Activated CD8-positive, alpha-beta T cell treated with anti-CD3 and anti-CD28 coated beads for 36 hours (primary cell): ENCODE data around the gene PRSS23. TPM values are rescaled to one million over a fixed set of nuclear protein-coding genes. Genes with fewer than 3 reads are reported as not detected.

Source experiments
- ATAC-seq: fragments of 200-7000 bp; cut with Tn5 transposase; one replicate; pipeline ENCODE4 v1.10.0; 2021; ENCODE audit warnings: mild to moderate bottlenecking, moderate library complexity
- CTCF ChIA-PET: fragments of 350-600 bp; sonication (Branson Sonifier 250); formaldehyde crosslinking; loops from one replicate; lab custom pipeline; 2021; ENCODE audit warnings: antibody characterized with exemption; lab: Charles Lee
- POLR2A ChIA-PET: fragments of 350-600 bp; sonication (Branson Sonifier 250); formaldehyde crosslinking; loops from one replicate; lab custom pipeline; 2021; ENCODE audit warnings: antibody characterized with exemption; lab: Charles Lee
- DNase-seq: peaks from one replicate; pipeline ENCODE4 v3.0.0-alpha.2; 2020
- H3K27ac Mint-ChIP-seq: one replicate; pipeline ENCODE4 v1.8.0; 2021; ENCODE audit warnings: mild to moderate bottlenecking, mixed read lengths
- H3K27me3 Mint-ChIP-seq: one replicate; pipeline ENCODE4 v1.8.0; 2021; ENCODE audit warnings: mixed read lengths
- H3K36me3 Mint-ChIP-seq: one replicate; pipeline ENCODE4 v1.8.0; 2021; ENCODE audit warnings: low read depth, mixed read lengths
- H3K4me1 Mint-ChIP-seq: one replicate; pipeline ENCODE4 v1.8.0; 2021; ENCODE audit warnings: low read depth, mixed read lengths
- H3K4me3 Mint-ChIP-seq: one replicate; pipeline ENCODE4 v1.8.0; 2021; ENCODE audit warnings: mild to moderate bottlenecking, moderate library complexity, mixed read lengths
- H3K9me3 Mint-ChIP-seq: one replicate; pipeline ENCODE4 v1.8.0; 2021; ENCODE audit warnings: mixed read lengths
- intact Hi-C: fragments of 100-400 bp; cut with micrococcal nuclease; formaldehyde crosslinking; loops from one replicate; pipeline ENCODE4 v1.10.0; 2022
- total RNA-seq, 2 experiments: library from RNA; stranded (reverse); gene quantifications; one replicate each; pipeline ENCODE4 v1.2.3, GENCODE V29; 2021
- TF ChIP-seq, protein P1 (sequence below): fragments of 200-600 bp; IDR thresholded peaks from one replicate; pipeline ENCODE4 v1.8.0; 2022; ENCODE audit warnings: antibody characterized with exemption, mild to moderate bottlenecking

Gene PRSS23
- total RNA-seq, 2 experiments from 2014 or later = 1.4 to 2.3 TPM

DNA sequence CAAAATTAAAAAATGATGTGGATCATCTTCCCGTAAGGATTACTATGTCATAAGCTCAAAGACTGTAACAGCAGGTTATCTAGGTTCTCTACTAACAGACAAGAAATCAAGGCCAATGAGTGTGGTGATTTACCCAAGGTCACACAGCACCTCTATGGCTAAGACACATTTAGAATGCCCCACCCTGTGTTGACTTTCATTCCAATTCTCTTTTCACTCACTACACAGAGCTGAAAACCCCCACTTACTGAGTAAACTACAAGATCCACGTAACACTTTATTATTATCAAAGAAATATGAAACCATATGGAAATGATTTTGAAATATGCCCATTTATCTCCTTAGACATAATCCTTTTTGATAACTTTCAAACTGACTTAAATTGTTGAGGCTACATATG lies 4.8 kb upstream of the PRSS23 start:
- Mint-ChIP-seq H3K36me3 (no peaks in the 10 kb centered on the region), H3K27me3 (peaks cover 31% of the 10 kb centered on the region), H3K4me3 (no peak overlapping the region), H3K4me1 (peaks cover 2% of the 10 kb centered on the region), H3K9me3 (no peaks in the 10 kb centered on the region), H3K27ac (no peak overlapping the region)
- POLR2A ChIA-PET = no interaction called here
- DNase-seq (no peak), ATAC-seq (no peak)
- TF ChIP-seq, protein P1, sequence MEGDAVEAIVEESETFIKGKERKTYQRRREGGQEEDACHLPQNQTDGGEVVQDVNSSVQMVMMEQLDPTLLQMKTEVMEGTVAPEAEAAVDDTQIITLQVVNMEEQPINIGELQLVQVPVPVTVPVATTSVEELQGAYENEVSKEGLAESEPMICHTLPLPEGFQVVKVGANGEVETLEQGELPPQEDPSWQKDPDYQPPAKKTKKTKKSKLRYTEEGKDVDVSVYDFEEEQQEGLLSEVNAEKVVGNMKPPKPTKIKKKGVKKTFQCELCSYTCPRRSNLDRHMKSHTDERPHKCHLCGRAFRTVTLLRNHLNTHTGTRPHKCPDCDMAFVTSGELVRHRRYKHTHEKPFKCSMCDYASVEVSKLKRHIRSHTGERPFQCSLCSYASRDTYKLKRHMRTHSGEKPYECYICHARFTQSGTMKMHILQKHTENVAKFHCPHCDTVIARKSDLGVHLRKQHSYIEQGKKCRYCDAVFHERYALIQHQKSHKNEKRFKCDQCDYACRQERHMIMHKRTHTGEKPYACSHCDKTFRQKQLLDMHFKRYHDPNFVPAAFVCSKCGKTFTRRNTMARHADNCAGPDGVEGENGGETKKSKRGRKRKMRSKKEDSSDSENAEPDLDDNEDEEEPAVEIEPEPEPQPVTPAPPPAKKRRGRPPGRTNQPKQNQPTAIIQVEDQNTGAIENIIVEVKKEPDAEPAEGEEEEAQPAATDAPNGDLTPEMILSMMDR = no peak
- intact Hi-C loops = no loop called here
- CTCF ChIA-PET = interaction anchor here (1.1 to 1.2 kb wide), 2 partner anchors 14 to 187 kb away, joined by 3 read pairs; no protein-coding TSS in a partner anchor

DNA sequence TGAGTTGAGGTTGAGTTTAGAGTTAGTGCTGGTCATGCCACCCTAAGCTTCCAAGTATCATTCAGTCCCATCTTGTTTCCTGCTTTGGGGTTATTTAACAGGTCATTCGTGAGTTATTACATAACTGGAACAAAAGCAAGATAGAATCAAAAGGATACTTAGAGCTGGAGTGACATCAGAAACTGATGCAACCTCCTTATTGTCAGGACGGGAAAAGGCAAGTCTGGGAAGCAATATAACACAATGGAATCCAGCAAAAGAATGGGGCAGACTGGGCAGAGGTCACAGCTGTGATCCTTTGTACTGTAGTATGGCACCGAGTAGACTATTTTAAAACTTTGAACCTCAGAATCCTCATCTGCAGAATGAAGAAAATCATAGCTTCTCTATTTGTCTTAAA lies 4.4 kb upstream of the PRSS23 start:
- TF ChIP-seq, protein P1 = no peak
- Mint-ChIP-seq H3K27me3 (peaks cover 35% of the 10 kb centered on the region), H3K4me1 (peaks cover 6% of the 10 kb centered on the region), H3K27ac (no peak overlapping the region), H3K9me3 (no peaks in the 10 kb centered on the region), H3K4me3 (no peak overlapping the region), H3K36me3 (no peaks in the 10 kb centered on the region)
- no peak for ATAC-seq
- ChIA-PET POLR2A (no interaction called here), CTCF (interaction anchor here (1.1 to 1.2 kb wide), 2 partner anchors 15 to 188 kb away, joined by 3 read pairs; no protein-coding TSS in a partner anchor)
- intact Hi-C loops = no loop called here
- no peak for DNase-seq

DNA sequence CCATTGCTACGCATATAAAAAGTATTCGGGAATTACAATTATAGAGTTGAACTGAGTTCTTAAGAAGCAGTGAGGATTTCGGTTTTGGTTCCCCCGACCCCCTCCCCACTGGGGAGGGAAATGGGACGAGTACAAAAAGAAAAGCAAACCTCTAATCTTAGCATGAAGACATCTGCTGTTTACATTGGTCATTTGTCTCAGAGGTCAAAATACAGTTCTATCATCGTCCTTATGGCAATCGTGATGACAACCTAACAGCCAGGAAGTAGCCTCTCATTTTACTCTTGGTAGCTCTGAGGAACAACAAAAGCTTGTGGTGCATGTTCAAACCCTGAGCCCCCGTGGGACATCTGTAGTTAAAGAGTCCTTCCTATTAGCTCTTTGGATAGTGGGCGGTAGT lies 3.2 kb upstream of the PRSS23 start:
- TF ChIP-seq, protein P1 = no peak
- no peaks in the 10 kb centered on the region for H3K36me3 Mint-ChIP-seq
- peaks cover 11% of the 10 kb centered on the region for H3K4me1 Mint-ChIP-seq
- no peak for ATAC-seq
- H3K27me3 Mint-ChIP-seq = peaks cover 45% of the 10 kb centered on the region
- DNase-seq = no peak
- no peak overlapping the region for H3K4me3 Mint-ChIP-seq
- ChIA-PET POLR2A (no interaction called here), CTCF (interaction anchor here (1.0 kb wide), 1 partner anchor 142 kb away, joined by 3 read pairs; no protein-coding TSS in a partner anchor)
- no peaks in the 10 kb centered on the region for H3K9me3 Mint-ChIP-seq
- intact Hi-C loops = no loop called here
- no peak overlapping the region for H3K27ac Mint-ChIP-seq

DNA sequence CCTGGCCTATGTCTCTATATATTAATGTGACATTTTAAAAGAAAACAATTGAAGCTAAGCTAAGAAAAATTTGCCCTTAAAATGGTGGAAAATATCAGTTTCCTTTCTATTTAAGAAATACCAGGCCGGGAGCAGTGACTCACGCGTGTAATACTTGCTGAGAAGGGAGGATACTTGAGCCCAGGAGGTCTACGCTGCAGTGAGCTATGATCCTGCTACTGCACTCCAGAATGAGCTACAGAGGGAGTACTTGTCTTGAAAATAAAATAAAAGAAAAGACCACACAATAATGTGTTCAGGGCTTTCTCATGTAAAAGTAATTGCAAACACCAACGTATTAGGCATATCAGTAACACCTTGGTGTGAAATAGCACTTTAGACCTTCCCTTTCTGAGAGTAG lies 1.4 kb upstream of the PRSS23 start:
- DNase-seq (no peak), ATAC-seq (no peak)
- H3K4me1 Mint-ChIP-seq = peaks cover 25% of the 10 kb centered on the region
- no peaks in the 10 kb centered on the region for H3K36me3 Mint-ChIP-seq
- CTCF ChIA-PET = interaction anchor here (0.9 to 1.6 kb wide), 3 partner anchors 38 to 345 kb away, joined by 3 to 6 read pairs (median 4); no protein-coding TSS in a partner anchor
- no peak overlapping the region for H3K27ac Mint-ChIP-seq
- no peaks in the 10 kb centered on the region for H3K9me3 Mint-ChIP-seq
- TF ChIP-seq, protein P1 = no peak
- H3K4me3 Mint-ChIP-seq = no peak overlapping the region
- POLR2A ChIA-PET = no interaction called here
- intact Hi-C loops = no loop called here
- H3K27me3 Mint-ChIP-seq = peaks cover 44% of the 10 kb centered on the region

DNA sequence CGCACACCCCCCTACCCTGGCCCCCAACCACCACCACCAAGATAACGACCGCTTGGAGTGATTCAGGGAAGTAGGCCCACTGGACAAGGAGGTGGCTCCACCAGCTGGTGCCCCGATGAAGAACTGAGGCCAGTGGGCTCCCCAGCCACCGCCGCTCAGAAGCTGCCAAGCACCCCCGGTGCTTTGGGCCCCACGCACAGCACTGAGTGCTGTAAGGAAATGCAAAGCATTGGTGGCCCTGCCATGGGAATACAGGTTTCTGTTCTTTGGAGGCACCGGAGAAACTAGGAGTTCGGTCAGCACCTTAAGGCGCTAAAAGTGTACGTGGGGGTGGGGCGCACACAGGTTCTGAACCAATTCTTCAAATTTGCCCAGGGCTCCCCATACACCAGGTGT lies 664 bp upstream of the PRSS23 start:
- Mint-ChIP-seq H3K4me1 (peaks cover 25% of the 10 kb centered on the region), H3K27ac (no peak overlapping the region), H3K36me3 (no peaks in the 10 kb centered on the region), H3K9me3 (no peaks in the 10 kb centered on the region), H3K4me3 (peak overlapping the region; percentile 41), H3K27me3 (peaks cover 48% of the 10 kb centered on the region)
- POLR2A ChIA-PET = no interaction called here
- intact Hi-C loops = no loop called here
- ATAC-seq (no peak), DNase-seq (no peak)
- TF ChIP-seq, protein P1 = no peak
- CTCF ChIA-PET = interaction anchor here (0.6 to 1.6 kb wide), 3 partner anchors 39 to 191 kb away, joined by 3 to 6 read pairs (median 4); no protein-coding TSS in a partner anchor
